GM10266 (cell line): ENCODE data around the gene NELL2.

Experiments
- DNase-seq: peaks from one replicate; pipeline ENCODE4 v3.0.0; 2012; ENCODE audit errors: extremely low spot score
- CTCF ChIP-seq: IDR thresholded peaks from 2 replicates; pipeline ENCODE4 v1.5.1; 2012; ENCODE audit warnings: mild to moderate bottlenecking, low read depth; ENCODE audit not compliant: control insufficient read depth, insufficient read depth; ENCODE audit errors: missing control alignments

Gene NELL2

DNA sequence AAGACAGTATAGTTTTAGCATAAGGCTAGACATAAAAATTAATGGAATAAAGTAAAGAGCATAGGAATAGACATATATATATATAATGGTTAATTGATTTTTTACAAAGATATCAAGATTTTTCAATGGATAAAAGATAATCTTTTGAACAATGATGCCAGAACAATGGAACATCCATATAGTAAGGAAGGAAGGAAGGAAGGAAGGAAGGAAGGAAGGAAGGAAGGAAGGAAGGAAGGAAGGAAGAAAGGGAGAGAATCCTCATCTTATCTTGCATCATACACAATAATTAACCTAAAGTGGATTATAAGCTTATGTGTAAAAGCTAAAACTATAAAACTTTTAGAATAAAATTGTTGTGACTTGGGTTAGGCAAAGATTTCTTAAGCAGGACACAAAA, 9.8 kb upstream of the NELL2 start:
- no peak for DNase-seq
- TF ChIP-seq CTCF, result no peak

GRCh38 chr12:44881197-44881596, 5.1 kb upstream of the NELL2 start:
- TF ChIP-seq CTCF, result no peak
- DNase-seq, result no peak

DNA sequence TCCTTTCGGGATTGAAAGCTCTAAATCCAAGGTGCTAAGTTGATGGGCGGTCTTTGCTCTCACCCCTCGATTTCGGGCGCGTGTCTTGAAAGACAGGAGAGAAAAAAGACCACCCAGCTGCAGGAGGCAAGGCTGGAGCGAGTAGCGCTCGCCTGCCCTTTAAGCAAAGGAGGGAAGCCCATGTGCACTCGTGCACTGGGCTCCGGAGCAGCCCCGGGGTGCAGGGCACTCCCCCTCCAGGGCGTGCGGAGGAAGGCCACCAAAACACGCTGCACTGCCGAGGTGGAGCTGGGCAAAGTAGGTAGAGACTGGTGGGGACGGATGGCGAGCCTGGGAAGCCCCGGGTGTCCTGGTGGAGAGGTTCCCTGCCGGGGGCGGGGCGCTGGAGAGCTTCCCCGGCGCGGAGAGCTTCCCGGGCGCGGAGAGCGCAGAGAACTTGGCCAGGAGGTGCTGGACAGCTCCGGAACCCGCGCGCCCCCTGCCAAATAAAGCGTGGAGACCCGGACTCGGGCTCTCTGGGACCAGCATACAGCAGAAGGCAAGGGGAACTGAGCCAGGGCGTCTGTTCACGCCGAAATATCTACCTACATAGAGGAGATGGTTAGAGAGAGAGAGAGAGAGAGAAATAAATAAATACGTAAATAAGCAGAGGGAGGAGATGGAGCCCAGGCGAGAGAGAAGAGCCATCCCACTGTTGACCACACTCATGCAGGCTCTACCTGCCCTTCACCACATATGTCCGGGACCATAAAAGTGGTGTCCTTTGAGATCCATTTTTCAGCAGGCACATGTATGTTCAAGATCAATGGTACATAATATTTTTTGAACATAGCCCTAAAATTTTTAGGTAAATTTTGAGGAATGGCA, 662 bp upstream of the NELL2 start:
- no peak for TF ChIP-seq CTCF
- DNase-seq, result peak; percentile 35

DNA sequence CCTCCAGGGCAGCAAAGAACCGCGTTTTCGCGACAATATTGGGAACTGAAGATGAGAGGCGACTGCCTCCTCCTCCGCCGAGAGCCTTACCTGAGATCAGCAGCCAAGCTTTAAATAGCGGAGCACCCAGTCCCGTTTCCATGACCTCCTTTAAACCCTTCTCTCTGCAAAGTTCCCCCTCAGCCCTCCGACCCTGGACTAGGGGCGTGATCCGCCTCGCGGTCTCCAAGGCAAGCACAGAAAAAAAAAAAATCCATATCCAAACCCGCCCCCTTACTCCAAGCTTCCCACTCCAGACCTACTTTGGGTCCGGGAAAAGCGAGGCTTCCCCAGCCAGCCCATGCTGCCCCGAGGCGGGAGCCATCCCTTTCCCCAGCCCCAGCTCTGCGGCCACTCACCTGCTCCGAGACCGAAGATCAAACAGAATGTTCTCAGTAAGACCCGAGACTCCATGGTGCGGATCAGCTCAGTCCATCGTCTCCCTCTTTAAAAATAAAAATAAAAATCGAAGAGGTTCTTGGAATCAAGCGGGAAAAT, 630 bp downstream of the NELL2 start:
- no peak for TF ChIP-seq CTCF
- DNase-seq, result peak; percentile 22

DNA sequence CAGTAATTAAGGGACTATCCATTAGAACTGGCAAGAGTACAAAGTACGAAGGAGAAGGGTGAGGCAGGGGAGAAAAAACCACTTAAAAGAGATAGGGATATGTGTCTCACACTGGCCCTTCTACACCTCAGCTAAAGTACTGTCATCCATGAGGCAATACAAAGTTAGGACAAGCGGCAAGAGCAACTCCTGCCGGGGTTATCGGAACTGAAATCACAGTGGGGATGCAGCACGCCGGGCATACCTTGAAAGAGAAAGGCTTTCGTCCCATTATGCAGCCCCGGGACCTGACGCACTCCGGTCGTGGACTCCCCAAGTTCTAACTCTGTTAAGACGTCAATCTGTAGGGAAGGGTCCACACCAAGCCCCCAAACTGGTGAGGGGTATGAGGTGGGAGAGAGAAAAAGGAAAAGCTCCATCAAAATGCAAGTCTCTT, 1.1 kb downstream of the NELL2 start:
- DNase-seq, result peak; percentile 44
- TF ChIP-seq CTCF, result no peak

- peak; percentile 30 for DNase-seq
- no peak for TF ChIP-seq CTCF
Observed at GRCh38 chr12:44873898-44874297, 2.2 kb downstream of the NELL2 start.

DNA sequence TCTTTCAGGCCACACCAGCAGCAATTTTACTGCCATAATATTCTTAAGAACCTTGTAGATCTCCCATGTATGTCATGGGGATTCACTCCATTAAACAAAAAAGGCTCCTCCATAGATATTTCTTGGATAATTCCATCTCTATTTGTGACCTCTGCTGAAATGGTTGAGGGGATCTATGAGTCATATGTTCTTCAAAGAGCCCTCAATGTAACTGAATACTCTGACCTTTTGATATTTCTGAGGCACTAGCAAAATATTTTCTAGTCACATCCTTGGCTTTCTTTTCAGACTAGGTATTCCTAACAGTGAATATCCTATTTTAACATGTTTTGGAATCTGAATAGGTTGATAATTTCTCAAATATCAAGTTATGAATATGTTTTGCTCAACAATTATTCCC, 6.6 kb downstream of the NELL2 start:
- no peak for TF ChIP-seq CTCF
- DNase-seq, result no peak
